GM12864 (cell line): Measurements from ENCODE around the gene CAPN2.

Experiments
- DNase-seq: peaks from one replicate; pipeline ENCODE4 v3.0.0-alpha.2; 2011; ENCODE audit warnings: low read depth
- H3K4me3 ChIP-seq: 2 replicates; pipeline ENCODE4 v1.5.1; 2011; ENCODE audit warnings: mild to moderate bottlenecking, low read depth, low read length, control low read depth
- TF ChIP-seq, protein P1 (sequence below): IDR thresholded peaks from 2 replicates; pipeline ENCODE4 v1.5.1; 2011; ENCODE audit warnings: low read depth, mild to moderate bottlenecking, moderate library complexity, low read length, control low read depth, inconsistent platforms; ENCODE audit errors: missing control alignments

Gene CAPN2

GRCh38 chr1:223820515-223820858 is 108.1 kb downstream of the CAPN2 start:
- TF ChIP-seq, protein P1, sequence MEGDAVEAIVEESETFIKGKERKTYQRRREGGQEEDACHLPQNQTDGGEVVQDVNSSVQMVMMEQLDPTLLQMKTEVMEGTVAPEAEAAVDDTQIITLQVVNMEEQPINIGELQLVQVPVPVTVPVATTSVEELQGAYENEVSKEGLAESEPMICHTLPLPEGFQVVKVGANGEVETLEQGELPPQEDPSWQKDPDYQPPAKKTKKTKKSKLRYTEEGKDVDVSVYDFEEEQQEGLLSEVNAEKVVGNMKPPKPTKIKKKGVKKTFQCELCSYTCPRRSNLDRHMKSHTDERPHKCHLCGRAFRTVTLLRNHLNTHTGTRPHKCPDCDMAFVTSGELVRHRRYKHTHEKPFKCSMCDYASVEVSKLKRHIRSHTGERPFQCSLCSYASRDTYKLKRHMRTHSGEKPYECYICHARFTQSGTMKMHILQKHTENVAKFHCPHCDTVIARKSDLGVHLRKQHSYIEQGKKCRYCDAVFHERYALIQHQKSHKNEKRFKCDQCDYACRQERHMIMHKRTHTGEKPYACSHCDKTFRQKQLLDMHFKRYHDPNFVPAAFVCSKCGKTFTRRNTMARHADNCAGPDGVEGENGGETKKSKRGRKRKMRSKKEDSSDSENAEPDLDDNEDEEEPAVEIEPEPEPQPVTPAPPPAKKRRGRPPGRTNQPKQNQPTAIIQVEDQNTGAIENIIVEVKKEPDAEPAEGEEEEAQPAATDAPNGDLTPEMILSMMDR: no peak
- no peak for DNase-seq
- no peak overlapping the region for H3K4me3 ChIP-seq

DNA sequence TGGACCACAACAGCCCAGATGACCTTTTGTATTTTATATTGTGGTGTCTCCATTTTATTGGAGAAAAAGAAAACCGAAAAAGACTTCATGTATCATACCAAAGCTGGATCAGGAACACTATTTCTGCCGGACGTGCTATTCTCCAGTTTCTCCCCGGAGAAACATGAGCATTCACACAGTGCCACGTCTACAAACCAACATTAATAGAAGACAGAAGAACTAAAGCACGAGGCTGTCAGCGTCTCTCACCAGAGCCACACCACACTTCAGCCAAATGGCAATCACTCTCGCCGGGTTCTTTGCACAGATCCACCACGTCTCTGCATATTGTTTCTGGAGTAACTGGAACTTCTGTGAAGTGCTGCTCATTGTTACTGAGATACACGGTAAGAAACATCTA is 108.6 kb downstream of the CAPN2 start:
- TF ChIP-seq, protein P1: no peak
- no peak overlapping the region for H3K4me3 ChIP-seq
- no peak for DNase-seq

GRCh38 chr1:223824287-223824686 is 111.9 kb downstream of the CAPN2 start:
- no peak for DNase-seq
- TF ChIP-seq, protein P1: no peak
- no peak overlapping the region for H3K4me3 ChIP-seq

DNA sequence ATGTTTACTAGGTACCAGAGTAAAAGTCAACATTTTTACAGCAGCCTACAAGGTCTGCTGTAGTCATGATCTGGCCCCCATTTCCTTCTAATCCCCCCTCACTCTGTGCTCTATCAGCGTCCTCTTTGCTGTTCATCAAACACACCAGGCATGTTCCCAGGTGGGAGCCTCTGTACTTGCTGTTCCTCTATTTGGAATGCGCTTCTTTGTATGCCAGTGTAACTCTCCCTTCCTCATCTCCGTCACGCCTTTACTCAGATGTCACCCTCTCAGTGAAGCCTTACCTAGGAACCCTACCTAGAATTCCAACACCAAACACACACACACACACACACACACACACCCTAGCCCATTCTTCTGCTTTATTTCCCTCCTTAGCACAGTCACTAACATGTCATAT is 112.4 kb downstream of the CAPN2 start:
- no peak for DNase-seq
- TF ChIP-seq, protein P1: no peak
- H3K4me3 ChIP-seq: no peak overlapping the region
